Stomach (tissue), 9 donors: Measurements from ENCODE around the gene SCRT2. TPM values are rescaled to one million over a fixed set of nuclear protein-coding genes. Genes with fewer than 3 reads are reported as not detected.
A peak's percentile ranks its signal among the peaks of the same experiment; 100 is the strongest.
"Not testable (repeated sequence)": the region's sequence is repeated elsewhere in the genome, so short reads cannot be mapped to it uniquely, and the experiment has no call there.

Source experiments
- DNase-seq, 2 donors: peaks; one replicate each; pipeline versions ENCODE4 v3.0.0 to v3.0.0-alpha.2; 2013 to 2019
- H3K27ac ChIP-seq, 5 donors: fragments of 200-600 bp in 4 of 5; sonication (generic) in 4 of 5; one replicate each; pipeline ENCODE4 v1.5.1; 2013 to 2019; ENCODE audit warnings: mild to moderate bottlenecking in 1 of 5, moderate library complexity in 1 of 5
- H3K27me3 ChIP-seq, 3 donors: fragments of 200-600 bp; sonication (generic); one replicate each; pipeline ENCODE4 v1.5.1; 2017 to 2019; ENCODE audit warnings: mixed run types in 1 of 3
- H3K36me3 ChIP-seq, 4 donors: fragments of 200-600 bp; sonication (generic); 1 replicate in 3 of 4; 2 replicates in 1 of 4; pipeline ENCODE4 v1.5.1; 2016 to 2019
- H3K4me1 ChIP-seq, 4 donors: fragments of 200-600 bp; sonication (generic); one replicate each; pipeline ENCODE4 v1.5.1; 2016 to 2019
- H3K4me3 ChIP-seq, 4 donors: fragments of 200-600 bp; sonication (generic) in 3 of 4; one replicate each; pipeline ENCODE4 v1.5.1; 2016 to 2019; ENCODE audit warnings: mild to moderate bottlenecking in 1 of 4
- H3K9me3 ChIP-seq, 4 donors: fragments of 200-600 bp; sonication (generic); one replicate each; pipeline ENCODE4 v1.5.1; 2016 to 2019
- EP300 ChIP-seq: sonication (generic); formaldehyde crosslinking; IDR thresholded peaks from one replicate; pipeline ENCODE4 v1.6.1; 2017; ENCODE audit warnings: antibody characterized with exemption
- POLR2A ChIP-seq, 4 donors: fragments of 450-650 bp; IDR thresholded peaks; one replicate each; pipeline ENCODE4 v1.6.1; 2016; ENCODE audit warnings: antibody characterized with exemption in 4 of 4, control low read depth in 2 of 4, mild to moderate bottlenecking in 1 of 4, moderate library complexity in 1 of 4
- POLR2AphosphoS5 ChIP-seq, 3 donors: sonication (generic); formaldehyde crosslinking; IDR thresholded peaks; one replicate each; pipeline ENCODE4 v1.6.1; 2016; ENCODE audit warnings: antibody characterized with exemption in 3 of 3
- WGBS, 5 donors: extraction: QIAGEN DNeasy Blood & Tissue Kit in 3 of 5; methylation state at CpG; one replicate each; pipeline versions ENCODE4 v1.1.5 to v1.1.7; 2013 to 2018; 5-methylcytosine and 5-hydroxymethylcytosine counted together
- intact Hi-C: fragments of 100-400 bp; cut with DNase I; formaldehyde crosslinking; loops from one replicate; pipeline ENCODE4 v1.15.1; 2023; ENCODE audit warnings: low total_unique reads
- polyA plus RNA-seq, 3 donors: library from polyadenylated mRNA; stranded (reverse); fragments of 200-250 nt; gene quantifications; one replicate each; pipeline ENCODE4 v1.2.3, GENCODE V29; 2013
- total RNA-seq, 5 donors: library from RNA; depleted of rRNA; stranded (reverse); fragments of >200 nt; gene quantifications; one replicate each; pipeline versions ENCODE4 v1.1.0 to v1.2.3, GENCODE V29; 2014 to 2016
- TF ChIP-seq, protein P1 (sequence below), 7 experiments: fragments of 450-650 bp in 4 of 7; fragments of 200-600 bp in 3 of 7; sonication (generic) in 3 of 7; IDR thresholded peaks; one replicate each; pipeline ENCODE4 v1.5.1; 2016 to 2019; ENCODE audit warnings: antibody characterized with exemption in 7 of 7, control low read depth in 2 of 7, mild to moderate bottlenecking in 1 of 7
- donor health status: healthy with polysubstance abuse.
- donor health status: Bipolar disorder and iron deficiency.
- donor health status: healthy.

SCRT2 gene
- total and polyA plus RNA-seq, 8 donors, result not detected

DNA sequence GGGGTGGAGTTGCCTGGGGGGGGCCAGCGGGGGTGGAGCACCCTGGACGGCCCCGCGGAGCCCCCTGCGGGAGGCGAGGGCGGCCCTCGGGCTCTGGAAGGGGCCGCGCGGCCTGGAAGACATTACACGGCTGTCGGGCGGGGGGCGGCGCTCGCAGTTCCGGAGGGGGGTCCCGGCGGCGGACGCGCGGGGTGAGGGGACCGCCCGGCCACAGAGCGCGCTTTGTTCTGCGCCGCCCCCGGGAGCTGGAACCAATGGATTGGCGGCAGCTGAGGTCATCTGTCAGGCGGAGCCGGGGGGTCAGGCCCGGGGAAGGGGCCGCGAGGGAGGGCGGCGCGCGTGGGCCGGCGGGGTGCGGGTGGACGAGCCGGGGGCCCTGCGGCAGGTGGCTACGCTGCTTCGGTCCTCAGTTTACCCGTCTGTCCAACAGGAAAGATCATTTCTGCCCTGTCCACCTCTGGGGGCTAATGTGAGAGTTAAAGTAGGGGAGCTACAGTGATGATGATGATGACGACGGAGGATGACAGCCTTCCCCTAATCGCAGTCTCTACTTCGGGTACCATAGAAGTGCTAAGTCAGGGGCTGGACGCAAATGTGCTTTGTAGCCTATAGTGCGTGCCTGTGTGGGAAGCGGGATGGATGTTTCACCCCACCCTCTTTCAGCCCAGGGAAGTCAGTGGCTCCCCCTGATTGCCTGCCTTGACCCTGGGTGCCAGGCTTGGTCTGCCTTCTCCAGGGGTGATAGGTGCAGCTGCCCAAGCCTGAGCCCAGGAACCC lies 33.0 kb downstream of the SCRT2 start:
- Histone ChIP-seq H3K27me3 (peaks cover 0 to 23% (median 9%) of the 10 kb centered on the region in 3 donors), H3K4me1 (peaks cover 4 to 22% (median 14%) of the 10 kb centered on the region in 4 donors), H3K27ac (peak overlapping the region in 2 of 5 donors; percentile 32 to 47), H3K9me3 (no peaks in the 10 kb centered on the region), H3K4me3 (peak overlapping the region; percentile 27 to 47 (median 38)), H3K36me3 (peaks cover 4 to 11% (median 9%) of the 10 kb centered on the region in 4 donors)
- 4 to 10% (median 8%) methylated on average over 12 to 56 of the region's 57 CpGs for WGBS, 5 donors
- DNase-seq, result peak in 1 of 2 donors; percentile 88
- intact Hi-C loops, result loop anchor here (10.0 kb wide), 1 partner anchor 78 kb away; no protein-coding TSS in a partner anchor
- no peak for TF ChIP-seq POLR2A (IDR thresholded peaks at IDR 0.05)
- no peak for TF ChIP-seq POLR2AphosphoS5 (IDR thresholded peaks at IDR 0.05)
- TF ChIP-seq, protein P1, sequence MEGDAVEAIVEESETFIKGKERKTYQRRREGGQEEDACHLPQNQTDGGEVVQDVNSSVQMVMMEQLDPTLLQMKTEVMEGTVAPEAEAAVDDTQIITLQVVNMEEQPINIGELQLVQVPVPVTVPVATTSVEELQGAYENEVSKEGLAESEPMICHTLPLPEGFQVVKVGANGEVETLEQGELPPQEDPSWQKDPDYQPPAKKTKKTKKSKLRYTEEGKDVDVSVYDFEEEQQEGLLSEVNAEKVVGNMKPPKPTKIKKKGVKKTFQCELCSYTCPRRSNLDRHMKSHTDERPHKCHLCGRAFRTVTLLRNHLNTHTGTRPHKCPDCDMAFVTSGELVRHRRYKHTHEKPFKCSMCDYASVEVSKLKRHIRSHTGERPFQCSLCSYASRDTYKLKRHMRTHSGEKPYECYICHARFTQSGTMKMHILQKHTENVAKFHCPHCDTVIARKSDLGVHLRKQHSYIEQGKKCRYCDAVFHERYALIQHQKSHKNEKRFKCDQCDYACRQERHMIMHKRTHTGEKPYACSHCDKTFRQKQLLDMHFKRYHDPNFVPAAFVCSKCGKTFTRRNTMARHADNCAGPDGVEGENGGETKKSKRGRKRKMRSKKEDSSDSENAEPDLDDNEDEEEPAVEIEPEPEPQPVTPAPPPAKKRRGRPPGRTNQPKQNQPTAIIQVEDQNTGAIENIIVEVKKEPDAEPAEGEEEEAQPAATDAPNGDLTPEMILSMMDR (IDR thresholded peaks at IDR 0.05), result no peak
- TF ChIP-seq EP300, result no peak

GRCh38 chr20:642013-642397 lies 33.6 kb downstream of the SCRT2 start:
- not testable (repeated sequence) for DNase-seq, H3K9me3 ChIP-seq, H3K27ac ChIP-seq, H3K36me3 ChIP-seq
- H3K27me3 ChIP-seq, result peaks cover 0 to 28% (median 9%) of the 10 kb centered on the region in 3 donors
- peaks cover 4 to 22% (median 14%) of the 10 kb centered on the region in 4 donors for H3K4me1 ChIP-seq
- 28% methylated on average over 3 to 5 of the region's 13 CpGs; no CpG with 5 or more reads in 3 of the 5 donors for WGBS, 5 donors
- intact Hi-C loops, result loop anchor here (10.0 kb wide), 1 partner anchor 77 kb away; no protein-coding TSS in a partner anchor
- peak overlapping the region; percentile 27 to 47 (median 38) for H3K4me3 ChIP-seq

DNA sequence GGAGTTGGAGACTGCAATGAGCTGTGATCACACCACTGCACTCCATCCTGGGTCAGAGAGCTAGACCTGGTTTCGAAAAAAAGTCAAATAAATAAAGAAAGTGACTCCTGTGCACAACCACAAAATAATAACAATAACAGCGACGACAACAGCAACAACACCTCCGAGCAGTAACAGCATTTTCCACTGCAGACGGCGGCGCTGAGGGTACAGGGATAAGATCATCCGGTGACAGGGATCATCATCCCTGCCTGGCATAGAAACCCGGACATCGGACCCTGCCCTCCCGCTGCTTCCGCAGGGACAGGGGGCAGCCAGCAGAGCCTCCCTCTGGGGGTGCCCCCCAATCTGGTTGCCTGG lies 34.1 kb downstream of the SCRT2 start:
- Histone ChIP-seq H3K27ac (no peak overlapping the region), H3K4me1 (peaks cover 4 to 22% (median 14%) of the 10 kb centered on the region in 4 donors), H3K27me3 (peaks cover 0 to 30% (median 9%) of the 10 kb centered on the region in 3 donors), H3K9me3 (no peaks in the 10 kb centered on the region), H3K4me3 (no peak overlapping the region), H3K36me3 (peaks cover 0 to under 1% (median 0%) of the 10 kb centered on the region in 4 donors)
- peak in 1 of 2 donors; percentile 47 for DNase-seq
- WGBS, 5 donors, result 23 to 45% (median 27%) methylated on average over 9 to 12 of the region's 12 CpGs
- intact Hi-C loops, result loop anchor here (10.0 kb wide), 1 partner anchor 77 kb away; no protein-coding TSS in a partner anchor
- TF ChIP-seq POLR2A (IDR thresholded peaks at IDR 0.05) (no peak), POLR2AphosphoS5 (IDR thresholded peaks at IDR 0.05) (no peak), EP300 (no peak)
- TF ChIP-seq, protein P1 (IDR thresholded peaks at IDR 0.05), result no peak

DNA sequence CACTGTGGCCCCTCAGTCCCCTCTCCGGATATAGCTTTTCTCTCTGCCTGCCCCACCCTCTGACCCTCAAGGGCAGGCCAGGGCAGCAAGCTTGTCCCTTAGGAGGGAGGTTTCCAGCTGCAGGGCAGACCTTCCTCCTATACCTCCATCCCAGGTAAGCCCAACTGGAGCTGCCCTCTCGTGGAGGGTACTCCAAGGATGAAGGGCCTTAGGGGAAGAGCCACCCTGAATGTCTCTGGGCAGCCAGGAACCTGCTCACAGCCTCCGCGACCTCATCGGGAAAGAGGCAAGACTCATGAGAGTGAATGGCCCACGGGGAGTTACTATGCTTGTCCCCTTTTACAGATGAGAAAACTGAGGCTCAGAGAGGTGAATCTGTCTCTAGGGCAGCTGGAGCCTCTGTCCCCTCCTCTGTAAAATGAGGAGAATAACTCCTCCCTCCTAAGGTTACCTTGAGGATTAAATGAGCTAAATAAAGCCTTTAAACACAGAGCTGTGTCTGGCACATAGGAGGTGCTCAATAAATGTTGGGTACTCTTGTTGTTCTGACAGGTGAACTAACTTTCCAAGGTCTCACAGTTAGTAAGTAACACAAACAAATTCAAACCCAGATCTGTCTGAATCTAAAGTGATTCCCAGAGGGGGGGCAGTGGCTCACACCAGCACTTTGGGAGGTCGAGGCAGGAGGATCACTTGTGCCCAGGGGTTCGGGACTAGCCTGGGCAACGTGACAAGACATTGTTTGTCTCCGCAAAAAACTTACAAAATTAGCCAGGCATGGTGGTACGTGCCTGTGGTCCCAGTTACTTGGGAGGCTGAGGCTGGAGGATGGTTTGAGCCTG lies 34.7 kb downstream of the SCRT2 start:
- intact Hi-C loops, result loop anchor here (10.0 kb wide), 1 partner anchor 76 kb away; no protein-coding TSS in a partner anchor
- 51 to 60% (median 52%) methylated on average over 9 to 11 of the region's 11 CpGs for WGBS, 5 donors
- no peaks in the 10 kb centered on the region for H3K36me3 ChIP-seq
- H3K27me3 ChIP-seq, result peaks cover 0 to 30% (median 9%) of the 10 kb centered on the region in 3 donors
- TF ChIP-seq POLR2AphosphoS5 (IDR thresholded peaks at IDR 0.05) (no peak), POLR2A (IDR thresholded peaks at IDR 0.05) (no peak), EP300 (no peak)
- TF ChIP-seq, protein P1 (IDR thresholded peaks at IDR 0.05), result no peak
- H3K9me3 ChIP-seq, result no peaks in the 10 kb centered on the region
- H3K27ac ChIP-seq, result no peak overlapping the region
- no peak overlapping the region for H3K4me3 ChIP-seq
- DNase-seq, result no peak
- peaks cover 4 to 16% (median 11%) of the 10 kb centered on the region in 4 donors for H3K4me1 ChIP-seq
